ENCODE results near the gene RAC2. TPM values are rescaled to one million over a fixed set of nuclear protein-coding genes. Genes with fewer than 3 reads are reported as not detected.
A peak's percentile ranks its signal among the peaks of the same experiment; 100 is the strongest.

RAC2 gene
- total RNA-seq, 4 donors from 2014 or later = 1.9 to 3.9 (median 3.0) TPM

- H3K4me1 ChIP-seq = peaks cover 41% of the 10 kb centered on the region
- H3K36me3 ChIP-seq = no peaks in the 10 kb centered on the region
- H3K27me3 ChIP-seq = no peaks in the 10 kb centered on the region
- 27% methylated on average over 5 of the region's 12 CpGs for WGBS
- H3K27ac ChIP-seq = peak overlapping the region; percentile 89
- peak; percentile 32 for TF ChIP-seq EP300 (IDR thresholded peaks at IDR 0.05)
- no peak for TF ChIP-seq CTCF (IDR thresholded peaks at IDR 0.05)
- no peak for TF ChIP-seq POLR2A (IDR thresholded peaks at IDR 0.05)
- no peak for TF ChIP-seq POLR2AphosphoS5 (IDR thresholded peaks at IDR 0.05)
- peak; percentile 75 to 77 for DNase-seq (ENCODE audit: low spot score in 2 of 2)
- peak overlapping the region; percentile 76 for H3K4me3 ChIP-seq
- H3K9me3 ChIP-seq = no peaks in the 10 kb centered on the region
Observed at GRCh38 chr22:37197451-37198257, 46.4 kb downstream of the RAC2 start.

- H3K27ac ChIP-seq = peak overlapping the region; percentile 89
- H3K4me1 ChIP-seq = peaks cover 41% of the 10 kb centered on the region
- H3K36me3 ChIP-seq = no peaks in the 10 kb centered on the region
- H3K27me3 ChIP-seq = no peaks in the 10 kb centered on the region
- WGBS = 55% methylated on average over 13 of the region's 14 CpGs
- no peak overlapping the region for H3K4me3 ChIP-seq
- peak; percentile 88 to 89 for DNase-seq (ENCODE audit: low spot score in 2 of 2)
- no peak for TF ChIP-seq POLR2A (IDR thresholded peaks at IDR 0.05)
- TF ChIP-seq CTCF (IDR thresholded peaks at IDR 0.05) = peak in 1 of 2 donors; percentile 12
- no peaks in the 10 kb centered on the region for H3K9me3 ChIP-seq
Observed at GRCh38 chr22:37196539-37197450, 47.3 kb downstream of the RAC2 start.

- DNase-seq (ENCODE audit: low spot score in 2 of 2) = peak; percentile 34 to 46
- no peak overlapping the region for H3K4me3 ChIP-seq
- WGBS = 62% methylated on average over 4 of the region's 4 CpGs
- no peaks in the 10 kb centered on the region for H3K27me3 ChIP-seq
- H3K9me3 ChIP-seq = no peaks in the 10 kb centered on the region
- no peak overlapping the region for H3K27ac ChIP-seq
- peaks cover 41% of the 10 kb centered on the region for H3K4me1 ChIP-seq
- H3K36me3 ChIP-seq = no peaks in the 10 kb centered on the region
- TF ChIP-seq CTCF (IDR thresholded peaks at IDR 0.05) (no peak), POLR2A (IDR thresholded peaks at IDR 0.05) (no peak), EP300 (IDR thresholded peaks at IDR 0.05) (no peak)
Observed at GRCh38 chr22:37195921-37196320, 48.1 kb downstream of the RAC2 start.

- Histone ChIP-seq H3K27ac (no peak overlapping the region), H3K4me1 (peaks cover 45% of the 10 kb centered on the region), H3K4me3 (no peak overlapping the region), H3K27me3 (no peaks in the 10 kb centered on the region), H3K9me3 (no peaks in the 10 kb centered on the region), H3K36me3 (no peaks in the 10 kb centered on the region)
- TF ChIP-seq POLR2AphosphoS5 (IDR thresholded peaks at IDR 0.05) = no peak
- TF ChIP-seq CTCF (IDR thresholded peaks at IDR 0.05) = no peak
- TF ChIP-seq POLR2A (IDR thresholded peaks at IDR 0.05) = no peak
- TF ChIP-seq EP300 (IDR thresholded peaks at IDR 0.05) = no peak
- DNase-seq (ENCODE audit: low spot score in 2 of 2) = peak in 1 of 2 donors; percentile 15
- WGBS = 90% methylated on average over 3 of the region's 3 CpGs
Observed at GRCh38 chr22:37194750-37195149, 49.3 kb downstream of the RAC2 start.
